Measurements from ENCODE around the gene PTPRM.
A peak's percentile ranks its signal among the peaks of the same experiment; 100 is the strongest.

The PTPRM gene

DNA sequence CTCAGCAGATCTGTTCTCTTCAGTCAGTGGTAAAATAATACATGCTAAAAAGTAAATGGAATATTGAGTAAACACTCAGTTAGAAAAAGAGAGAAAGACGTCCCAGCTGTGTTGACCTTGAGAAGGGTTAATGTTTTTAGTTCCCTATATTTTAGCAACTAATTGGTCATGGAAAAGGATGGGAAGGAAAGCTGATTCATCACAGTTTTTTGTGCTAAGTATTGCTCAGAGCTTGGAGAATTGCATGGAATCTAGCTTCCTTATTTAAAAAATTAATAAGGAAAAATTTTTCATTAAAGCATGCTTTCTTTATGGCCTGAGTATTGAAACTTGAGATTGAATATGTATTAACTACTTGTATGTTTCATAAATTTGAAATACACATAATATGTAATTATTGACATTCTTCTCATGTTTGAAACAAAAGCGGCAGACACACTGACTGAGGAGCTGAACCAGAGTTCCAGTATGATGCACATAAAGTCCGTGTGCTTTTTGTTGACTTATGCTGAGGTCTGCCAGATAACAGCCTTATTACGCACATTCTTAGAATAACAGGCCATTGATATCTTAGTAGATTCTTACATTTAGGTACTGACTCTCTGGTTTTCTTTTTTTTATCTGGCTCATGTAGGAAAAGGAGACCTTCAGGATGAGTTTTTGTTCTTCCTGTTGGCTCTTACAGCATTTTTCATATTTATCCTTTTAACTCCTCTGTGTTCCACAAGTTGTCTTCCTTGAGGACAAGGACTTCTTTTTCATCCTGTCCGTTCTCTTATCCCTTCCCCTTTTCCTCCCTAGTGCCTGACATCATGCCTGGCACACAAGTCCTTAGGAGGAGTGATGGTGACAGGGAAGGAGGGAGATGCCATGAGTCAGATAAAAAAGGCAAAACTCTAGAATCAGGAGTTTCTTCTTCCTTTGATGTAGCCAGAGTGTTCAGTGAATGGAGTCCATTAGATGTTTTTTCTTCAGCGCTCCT, 194.1 kb downstream of the PTPRM start:
- no peak for DNase-seq

DNA sequence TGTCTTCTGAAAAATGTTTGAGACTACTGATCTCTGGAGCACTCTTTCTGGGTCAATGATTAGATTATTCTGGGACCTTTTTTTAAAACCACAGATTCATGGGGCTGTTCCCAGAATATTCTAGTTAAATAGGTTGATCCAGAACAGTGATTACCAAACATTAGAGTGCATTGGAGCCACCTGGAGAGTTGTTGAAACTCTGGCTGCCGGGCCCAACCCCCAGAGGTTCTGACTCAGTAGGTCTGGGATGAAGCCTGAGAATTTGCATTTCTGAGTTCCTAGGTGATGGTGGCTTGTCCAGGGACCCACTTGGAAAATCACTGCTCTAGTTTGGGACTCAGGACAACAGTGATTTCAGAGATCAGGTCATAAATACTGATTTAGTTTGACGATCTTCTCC, 197.3 kb downstream of the PTPRM start:
- DNase-seq: no peak

DNA sequence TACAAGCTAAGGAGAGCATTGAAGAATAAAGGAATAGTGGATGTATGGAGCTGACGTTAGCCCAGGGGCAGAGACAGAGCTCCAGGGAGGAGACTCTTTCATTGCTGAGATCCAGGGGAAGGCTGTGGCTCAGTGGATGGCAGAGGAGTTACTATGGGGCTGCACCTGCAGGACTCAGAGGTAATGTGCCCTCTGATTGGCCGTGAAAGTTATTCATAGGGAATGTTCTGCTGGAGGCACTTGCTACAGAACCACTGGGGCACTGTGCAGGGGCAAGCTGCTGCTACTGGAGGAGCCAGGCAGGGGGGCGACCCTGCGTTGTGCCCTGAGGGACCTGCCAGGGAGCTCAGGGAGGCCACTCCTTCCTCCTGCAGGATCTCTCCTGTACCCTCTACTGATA, 199.2 kb downstream of the PTPRM start:
- no peak for DNase-seq

DNA sequence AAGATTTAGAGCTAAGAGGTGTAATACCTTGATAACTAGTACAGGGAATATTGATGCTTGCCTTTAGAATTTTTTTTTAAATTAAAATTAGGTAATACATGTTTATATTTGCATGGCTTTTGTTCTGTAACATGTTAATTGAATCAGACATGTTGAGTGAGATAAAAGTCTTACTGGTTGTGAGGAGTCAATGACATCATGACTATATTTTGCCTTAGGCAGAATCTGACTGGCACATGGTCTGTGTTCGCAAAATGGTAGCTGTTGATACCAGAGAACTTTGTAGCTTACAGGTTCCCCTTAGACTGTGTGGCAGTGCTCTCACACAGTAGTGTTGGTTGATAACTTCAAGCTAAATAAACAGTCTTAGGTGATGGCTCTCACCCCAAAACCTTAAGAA, 199.7 kb downstream of the PTPRM start:
- DNase-seq: no peak

DNA sequence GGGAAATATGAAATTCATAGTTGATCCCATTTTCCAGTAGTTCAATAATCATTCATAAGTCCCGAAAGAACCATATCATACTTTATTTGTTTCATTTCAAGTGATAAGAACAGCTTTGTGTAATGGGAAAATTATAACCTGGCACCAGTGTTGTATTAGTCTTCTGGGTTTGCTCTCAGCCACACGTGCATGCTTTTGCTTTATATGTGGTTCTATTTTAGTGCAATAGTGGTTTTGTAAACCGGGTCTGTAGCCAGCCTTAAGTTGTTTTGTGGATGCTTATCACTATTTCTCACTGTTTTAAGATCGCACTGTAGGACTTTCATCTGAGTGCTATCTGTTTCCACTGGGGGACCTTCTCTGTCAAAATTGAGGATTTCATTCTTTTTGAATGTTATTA, 203.8 kb downstream of the PTPRM start:
- no peak for DNase-seq

DNA sequence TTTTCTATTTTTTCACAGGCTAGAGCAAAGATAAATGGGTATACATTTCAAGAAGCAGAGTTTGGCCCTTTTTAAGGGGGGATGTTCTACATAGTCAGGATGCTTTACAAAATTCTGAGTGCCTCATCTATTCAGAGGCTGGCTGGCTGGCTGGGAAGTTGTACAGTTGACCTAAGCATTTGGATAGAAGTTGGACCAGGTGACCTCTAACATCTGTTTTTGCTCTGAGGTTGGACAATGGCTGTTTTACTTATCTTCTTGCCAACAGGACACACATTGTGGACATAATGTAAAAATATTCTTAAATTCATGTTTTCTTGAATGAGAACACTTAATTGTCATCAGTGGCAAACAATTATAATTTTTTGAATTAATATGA, 205.4 kb downstream of the PTPRM start:
- no peak for DNase-seq

DNA sequence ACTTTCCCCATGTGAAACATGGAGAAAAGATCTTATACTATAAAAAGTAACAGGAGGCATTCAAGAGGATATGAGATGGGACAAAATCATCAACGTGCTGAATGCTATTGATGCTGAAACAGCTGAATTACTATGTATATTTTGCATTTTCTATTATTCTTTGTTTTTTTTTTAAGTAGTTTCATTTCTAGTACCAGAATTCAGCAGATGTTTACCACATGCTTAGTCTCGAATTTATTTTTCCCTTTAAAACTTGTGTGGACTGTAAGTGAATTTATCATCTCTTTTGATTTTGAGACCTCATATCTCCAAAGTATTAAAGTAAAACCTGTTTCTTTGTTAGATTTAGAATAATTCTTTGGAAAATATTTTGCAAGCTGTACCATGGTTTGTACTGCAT, 205.8 kb downstream of the PTPRM start:
- DNase-seq: no peak

DNA sequence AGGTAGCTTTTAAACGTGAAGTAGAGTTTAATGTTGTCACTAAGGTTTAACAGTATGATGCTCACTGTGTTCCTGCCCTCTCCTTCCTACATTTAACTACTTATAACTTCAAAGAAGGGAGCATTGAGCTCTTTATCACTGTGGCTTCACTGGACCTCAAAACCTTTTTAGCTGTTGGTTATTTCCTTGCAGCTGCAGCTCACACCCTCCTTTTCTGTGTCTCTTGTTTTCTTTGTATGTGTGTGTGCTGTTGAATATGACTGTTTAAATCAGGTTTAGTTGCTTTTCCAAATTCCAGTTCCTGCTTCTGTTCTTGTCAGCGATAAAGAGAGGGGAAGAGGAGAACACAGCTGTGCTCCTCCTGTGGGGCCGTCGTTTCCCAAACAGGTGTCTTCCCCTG, 208.0 kb downstream of the PTPRM start:
- DNase-seq: no peak

DNA sequence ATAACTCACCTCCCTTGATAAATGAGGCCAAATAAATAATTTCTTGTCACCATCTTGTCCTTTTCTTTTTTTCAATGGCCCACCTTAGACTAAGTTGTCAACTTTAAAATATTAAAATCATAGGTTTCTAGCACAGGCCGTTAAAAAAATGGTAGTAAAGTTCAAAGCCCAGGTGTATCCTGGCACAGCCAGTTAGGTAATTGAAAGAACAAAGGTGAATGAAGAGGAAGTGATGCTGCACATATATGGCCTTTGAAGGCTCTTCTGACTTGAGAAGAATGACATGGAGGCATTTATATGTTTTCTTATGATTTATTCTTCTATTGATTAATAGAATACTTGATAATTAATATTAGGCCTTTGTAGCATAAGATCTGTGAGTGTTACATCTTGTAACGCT, 208.7 kb downstream of the PTPRM start:
- DNase-seq: no peak

DNA sequence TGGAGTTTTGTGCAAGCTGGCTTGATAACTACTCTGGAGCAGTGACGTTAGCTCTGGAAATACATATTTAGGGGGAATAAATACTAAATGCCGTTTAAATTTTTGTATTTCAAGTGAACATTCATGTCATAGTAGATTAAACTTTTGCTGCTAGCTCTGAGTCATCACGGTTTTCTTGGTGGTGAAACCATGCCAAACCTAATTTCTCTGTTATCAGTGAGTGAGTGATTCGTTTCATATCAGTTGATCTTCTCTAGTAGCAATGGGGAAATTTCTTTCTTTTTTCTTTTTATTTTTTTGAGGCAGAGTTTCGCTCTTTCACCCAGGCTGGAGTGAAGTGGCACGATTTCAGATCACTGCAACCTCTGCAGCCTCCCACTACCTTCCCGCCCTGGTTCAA, 211.1 kb downstream of the PTPRM start:
- DNase-seq: no peak

DNA sequence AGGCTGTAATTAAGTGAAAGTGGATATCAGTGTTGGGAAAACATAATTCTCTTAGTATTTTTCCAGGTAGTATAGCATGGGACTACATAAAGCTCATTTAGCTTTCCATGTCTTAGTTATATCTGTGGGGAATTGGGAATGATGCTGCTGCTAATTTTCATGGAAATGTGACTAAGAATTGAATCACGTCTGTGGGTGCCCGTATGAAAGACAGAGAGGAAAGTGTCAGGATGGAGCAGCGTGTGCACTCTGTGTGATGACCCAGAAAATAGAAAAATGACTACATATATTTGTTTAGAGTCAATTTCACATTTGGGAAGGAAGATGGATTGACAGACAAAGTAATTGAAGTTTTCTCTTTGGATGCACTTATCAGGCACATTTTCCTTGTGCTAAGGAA, 212.1 kb downstream of the PTPRM start:
- DNase-seq: no peak

DNA sequence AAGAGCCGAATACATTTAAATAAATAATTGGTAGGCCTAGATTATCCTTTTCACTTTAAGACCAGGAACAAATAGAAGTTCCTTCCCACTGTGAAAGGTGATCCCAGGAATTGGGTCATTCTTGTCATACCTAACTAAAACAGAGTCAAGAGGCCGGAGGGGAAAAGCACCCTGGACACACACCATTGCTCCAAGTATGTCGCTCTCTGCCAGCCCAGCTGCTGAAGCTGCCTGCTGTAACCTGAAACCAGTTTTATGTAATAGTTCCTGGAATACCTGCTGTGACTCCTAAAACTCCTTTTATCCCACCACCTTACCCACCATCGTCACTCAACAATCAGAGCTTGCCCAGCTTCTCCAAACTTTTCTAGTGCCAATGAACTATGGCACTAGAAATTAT, 217.1 kb downstream of the PTPRM start:
- no peak for DNase-seq

DNA sequence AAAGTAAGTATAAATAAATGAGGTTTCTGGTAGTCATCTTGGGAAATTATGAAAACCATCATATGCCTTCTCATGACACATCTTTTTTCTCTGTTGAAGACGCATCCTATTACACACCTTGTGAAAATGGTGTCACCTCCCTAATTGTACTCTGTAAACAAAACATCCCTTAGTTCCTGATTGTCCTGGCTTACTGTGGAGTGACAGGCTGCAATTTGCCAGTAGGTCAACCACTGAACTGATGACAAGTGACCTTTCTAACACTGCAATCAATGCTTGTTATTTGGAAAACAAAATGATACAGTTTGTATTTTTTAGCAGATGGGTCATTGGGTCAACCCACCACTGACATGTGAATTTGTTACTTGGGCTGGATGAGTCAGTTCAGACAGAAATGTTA, 219.5 kb downstream of the PTPRM start:
- DNase-seq: no peak

DNA sequence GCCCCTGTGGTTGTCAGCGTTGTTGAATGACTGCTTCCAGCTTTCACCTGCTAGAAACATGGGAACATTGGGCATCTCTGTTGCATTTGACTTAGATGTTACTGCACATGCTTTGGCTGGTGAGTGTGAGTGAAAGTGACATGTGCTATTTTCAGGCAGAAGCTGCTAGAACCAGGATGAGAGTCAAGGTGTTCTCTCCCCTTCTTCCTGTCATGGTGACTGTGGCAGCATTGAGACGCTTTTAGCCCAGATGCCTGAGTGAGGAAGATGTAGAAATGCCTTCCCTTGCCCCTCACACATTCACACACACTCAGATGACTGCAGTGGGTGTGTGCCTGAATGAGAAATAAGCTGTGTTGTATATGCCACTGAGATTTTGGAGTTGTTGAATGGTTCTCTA, 220.2 kb downstream of the PTPRM start:
- DNase-seq: no peak

DNA sequence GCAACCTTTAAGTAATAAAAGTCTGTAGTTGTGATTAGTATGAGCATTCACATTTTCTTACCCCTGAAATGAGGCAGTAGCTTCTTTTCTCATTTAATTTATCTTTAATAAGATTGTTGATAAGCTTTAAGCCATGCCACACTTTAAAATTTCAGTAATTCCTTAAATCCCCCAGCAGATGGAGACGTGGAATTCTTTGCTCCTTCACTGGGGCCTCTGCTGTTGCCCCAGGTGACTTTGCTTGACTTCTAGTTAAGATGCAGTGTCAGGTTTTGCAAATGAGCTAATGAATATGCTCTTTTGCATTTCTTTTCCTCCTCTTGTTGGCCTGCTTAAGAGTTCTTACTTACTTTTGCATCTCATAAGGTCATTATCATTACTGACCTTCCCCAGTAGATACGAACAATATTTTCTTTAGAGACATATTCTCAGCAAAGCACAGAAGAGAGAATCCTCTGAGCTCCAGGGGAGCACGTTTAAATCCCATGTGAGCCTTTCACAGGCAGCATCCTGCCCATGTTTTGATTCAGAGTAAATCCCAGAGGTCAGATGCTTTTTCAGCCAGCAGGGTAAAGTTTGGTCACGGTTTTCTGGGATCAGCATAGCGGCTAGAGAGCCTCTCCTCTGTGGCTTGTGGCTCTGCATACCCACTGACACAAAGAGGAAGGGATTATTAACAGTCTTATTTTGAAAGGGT, 222.9 kb downstream of the PTPRM start:
- DNase-seq: peak in 1 of 3 donors; percentile 1

DNA sequence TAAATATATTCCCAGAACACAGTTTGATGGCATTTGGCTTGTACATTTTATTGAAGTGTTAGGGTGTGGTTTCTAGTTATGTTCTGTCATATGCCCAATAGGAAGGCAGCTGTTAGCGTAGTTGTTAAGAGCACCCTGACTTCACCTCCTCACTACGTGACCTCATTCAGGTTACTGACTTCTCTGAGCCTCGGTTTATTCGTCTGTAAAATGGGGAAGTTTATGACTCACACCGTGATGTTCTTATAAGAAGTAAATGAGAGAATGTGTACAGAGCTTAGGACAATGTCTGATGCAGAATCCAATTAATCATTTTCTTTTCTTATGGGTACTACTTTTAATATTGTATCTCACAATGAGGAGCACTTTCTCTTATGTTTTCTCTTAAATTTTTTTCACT, 226.0 kb downstream of the PTPRM start:
- DNase-seq: no peak

DNA sequence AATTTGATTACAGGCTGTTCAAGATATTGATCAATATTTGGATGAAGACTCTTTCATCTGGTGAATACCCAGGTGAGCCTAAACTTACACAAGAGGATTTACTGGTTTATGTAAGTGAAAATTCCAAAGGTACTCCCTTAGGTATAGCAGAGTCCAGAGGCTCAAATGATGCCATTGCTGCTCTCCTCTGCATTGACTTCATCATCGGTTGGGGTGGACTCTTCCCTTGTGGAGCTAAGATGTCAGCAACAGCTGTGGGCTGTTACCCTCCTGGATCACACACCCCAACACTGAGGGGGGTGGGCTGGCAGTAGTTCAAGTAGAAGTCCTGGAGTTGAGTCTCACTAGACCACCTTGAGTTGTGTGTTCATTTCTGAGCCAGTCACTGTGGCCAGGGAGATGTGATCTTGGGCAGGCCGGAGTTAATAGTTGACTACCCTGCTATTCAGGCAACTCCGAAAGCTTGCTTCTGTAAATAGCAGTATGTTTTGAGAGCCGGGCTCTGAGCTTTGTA, 236.9 kb downstream of the PTPRM start:
- no peak for DNase-seq

DNA sequence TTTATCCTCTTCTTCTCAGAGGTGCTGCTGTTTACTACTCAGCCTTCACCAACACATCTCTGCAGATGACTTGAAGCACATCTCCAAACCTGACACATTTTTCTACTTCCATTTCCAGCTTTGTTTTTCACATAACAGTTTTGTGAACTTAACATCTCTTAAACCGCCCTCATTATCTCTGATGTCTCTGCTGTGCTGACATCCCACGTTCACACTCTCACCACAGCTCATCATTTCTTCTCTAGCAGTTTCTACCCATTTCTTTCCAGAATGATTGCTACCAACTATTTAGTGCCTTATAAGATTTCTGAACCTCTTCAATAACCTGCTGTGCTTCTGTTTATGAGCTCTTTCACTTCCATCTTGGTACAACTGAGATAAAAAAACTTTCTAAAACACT, 238.0 kb downstream of the PTPRM start:
- no peak for DNase-seq

DNA sequence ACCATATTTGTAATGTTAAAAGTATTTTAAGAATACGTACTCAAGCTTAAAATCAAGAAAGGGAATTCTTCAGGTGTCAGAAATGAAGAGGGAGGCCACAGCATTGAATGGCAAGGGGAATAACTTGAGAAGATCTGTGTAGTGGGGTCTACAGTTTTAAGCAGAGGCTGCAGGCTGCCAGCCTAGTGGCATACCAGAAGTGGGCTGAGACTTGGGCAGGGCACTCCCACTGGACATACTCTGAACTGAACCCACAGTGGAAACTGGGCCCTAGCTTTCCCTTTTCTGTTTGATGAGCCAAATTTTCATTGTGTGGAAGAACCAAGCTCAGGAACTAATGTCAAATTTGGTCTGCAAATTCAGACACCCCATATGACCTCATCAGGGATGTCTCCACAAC, 238.8 kb downstream of the PTPRM start:
- no peak for DNase-seq

DNA sequence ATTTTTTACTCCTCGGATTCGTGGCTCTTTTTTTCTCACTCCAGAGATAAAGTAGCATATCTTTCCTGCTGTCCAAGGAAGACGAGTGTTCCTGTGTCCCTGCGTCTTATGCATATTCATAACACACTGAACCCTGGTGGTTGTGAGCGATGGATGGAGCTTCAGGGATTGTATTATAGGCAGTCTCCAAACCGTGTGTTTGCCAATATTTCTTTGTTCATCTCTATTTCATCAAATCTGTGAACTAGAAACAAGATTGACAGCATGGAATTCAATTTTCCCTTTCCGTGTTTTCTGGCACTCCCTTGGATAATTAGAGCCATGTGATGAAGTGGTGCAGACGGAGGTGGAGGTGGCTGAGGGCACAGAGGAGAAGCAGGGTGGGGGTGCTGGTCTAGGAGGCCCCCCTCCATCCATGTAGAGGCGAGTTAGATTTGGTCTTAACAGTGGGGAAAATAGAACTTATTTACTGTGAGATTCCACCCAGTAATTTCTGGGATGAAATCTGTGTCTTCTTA, 240.9 kb downstream of the PTPRM start:
- DNase-seq: no peak

DNA sequence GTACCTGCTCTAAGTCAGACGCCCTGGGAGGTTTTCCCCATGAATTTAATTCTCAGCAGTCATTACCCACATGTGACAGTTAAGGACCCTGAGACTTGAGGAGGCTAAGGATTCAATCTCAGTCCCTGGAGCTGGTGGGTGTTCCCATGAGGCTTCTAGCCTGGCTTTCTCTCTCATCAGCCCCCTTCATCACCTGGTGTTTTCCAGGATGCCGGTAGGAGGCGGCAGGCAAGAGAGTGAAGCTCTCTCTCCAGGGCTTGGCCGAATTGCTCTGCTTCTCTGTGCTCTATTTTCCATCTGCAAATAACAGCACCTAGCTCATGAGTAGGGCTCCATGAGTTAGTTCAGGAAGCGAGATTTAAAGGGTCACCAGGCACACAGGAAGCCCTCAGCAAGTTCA, 241.9 kb downstream of the PTPRM start:
- no peak for DNase-seq

DNA sequence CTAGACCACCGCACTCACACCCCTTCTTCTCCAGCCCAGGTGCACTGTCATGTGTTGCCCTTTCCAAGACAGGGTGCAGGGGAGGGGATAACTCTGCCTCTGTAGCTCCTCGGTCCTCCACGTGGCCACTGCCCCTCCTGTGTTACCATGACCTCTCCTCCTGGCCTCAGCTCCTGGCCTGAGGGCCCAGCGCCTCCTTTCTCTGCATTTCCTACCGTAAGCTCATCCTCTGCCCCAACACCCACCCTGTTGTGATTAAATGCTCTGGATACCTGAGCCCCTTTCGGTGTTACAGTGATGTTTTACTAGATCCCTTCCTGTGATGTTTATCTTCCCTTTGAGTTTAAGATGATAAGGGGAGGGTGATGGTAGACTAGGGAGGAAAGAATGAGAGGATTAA, 242.3 kb downstream of the PTPRM start:
- no peak for DNase-seq

DNA sequence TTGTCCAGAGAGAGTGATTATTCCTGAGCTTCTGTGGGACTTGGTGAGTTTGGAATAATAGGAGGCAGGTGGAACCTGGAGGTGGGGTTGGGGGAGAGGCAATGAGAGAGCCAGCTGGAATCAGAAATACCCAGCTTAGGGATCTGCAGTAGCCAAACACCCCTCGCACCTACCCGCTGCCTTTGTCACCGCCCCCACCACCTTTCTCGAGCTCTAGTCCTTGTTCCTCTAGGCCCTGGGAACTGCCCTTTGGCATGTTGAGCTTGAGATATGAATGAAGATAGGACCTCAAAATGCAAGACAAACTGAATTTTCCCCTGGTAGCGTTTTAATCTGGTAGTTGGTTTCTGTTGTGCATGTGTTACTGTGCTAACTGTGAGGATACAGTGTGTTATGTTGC, 242.9 kb downstream of the PTPRM start:
- no peak for DNase-seq
